Osteocyte (in vitro differentiated cells): ENCODE data around the gene MYO16. TPM values are rescaled to one million over a fixed set of nuclear protein-coding genes. Genes with fewer than 3 reads are reported as not detected.

Experiments used
- DNase-seq: peaks from one replicate; pipeline ENCODE4 v3.0.0; 2021; ENCODE audit warnings: mixed read lengths; ENCODE audit not compliant: unreplicated experiment; ENCODE audit errors: extremely low spot score
- H3K27ac Mint-ChIP-seq: one replicate; pipeline ENCODE4 v1.8.0; 2021; ENCODE audit warnings: mild to moderate bottlenecking, mixed read lengths; ENCODE audit not compliant: unreplicated experiment
- H3K27me3 Mint-ChIP-seq: one replicate; pipeline ENCODE4 v1.8.0; 2021; ENCODE audit warnings: mixed read lengths; ENCODE audit not compliant: unreplicated experiment
- H3K36me3 Mint-ChIP-seq: one replicate; pipeline ENCODE4 v1.8.0; 2021; ENCODE audit warnings: mixed read lengths; ENCODE audit not compliant: unreplicated experiment
- H3K4me1 Mint-ChIP-seq: one replicate; pipeline ENCODE4 v1.8.0; 2021; ENCODE audit warnings: mixed read lengths; ENCODE audit not compliant: unreplicated experiment
- H3K4me3 Mint-ChIP-seq: one replicate; pipeline ENCODE4 v1.8.0; 2021; ENCODE audit warnings: mild to moderate bottlenecking, moderate library complexity, mixed read lengths; ENCODE audit not compliant: unreplicated experiment
- H3K9me3 Mint-ChIP-seq: one replicate; pipeline ENCODE4 v1.8.0; 2021; ENCODE audit warnings: mixed read lengths; ENCODE audit not compliant: unreplicated experiment
- CTCF ChIP-seq: fragments of 200-600 bp; sonication (generic); IDR thresholded peaks from 2 replicates; pipeline ENCODE4 v1.5.0; 2021; ENCODE audit warnings: antibody characterized with exemption, mild to moderate bottlenecking, moderate library complexity
- total RNA-seq: library from RNA; stranded (reverse); gene quantifications from 2 replicates; pipeline ENCODE4 v1.2.1, GENCODE V29; 2021

MYO16 gene
- total RNA-seq, 1 donor from 2014 or later: 0.13 TPM

GRCh38 chr13:108919036-108919907, 289.9 kb downstream of the MYO16 start:
- DNase-seq: no peak
- Mint-ChIP-seq H3K9me3 (no peaks in the 10 kb centered on the region), H3K36me3 (no peaks in the 10 kb centered on the region), H3K4me3 (no peak overlapping the region), H3K4me1 (peaks cover 54% of the 10 kb centered on the region), H3K27me3 (no peaks in the 10 kb centered on the region), H3K27ac (peak overlapping the region; percentile 34)
- no peak for TF ChIP-seq CTCF

GRCh38 chr13:108920137-108920536, 290.7 kb downstream of the MYO16 start:
- Mint-ChIP-seq H3K36me3 (no peaks in the 10 kb centered on the region), H3K4me1 (peaks cover 45% of the 10 kb centered on the region), H3K9me3 (no peaks in the 10 kb centered on the region), H3K4me3 (no peak overlapping the region), H3K27ac (peak overlapping the region; percentile 34), H3K27me3 (no peaks in the 10 kb centered on the region)
- DNase-seq: no peak
- TF ChIP-seq CTCF: no peak

GRCh38 chr13:108921238-108921637, 291.8 kb downstream of the MYO16 start:
- H3K27ac Mint-ChIP-seq: no peak overlapping the region
- peaks cover under 1% of the 10 kb centered on the region for H3K27me3 Mint-ChIP-seq
- H3K4me3 Mint-ChIP-seq: no peak overlapping the region
- no peaks in the 10 kb centered on the region for H3K36me3 Mint-ChIP-seq
- H3K9me3 Mint-ChIP-seq: no peaks in the 10 kb centered on the region
- no peak for TF ChIP-seq CTCF
- no peak for DNase-seq
- H3K4me1 Mint-ChIP-seq: peaks cover 38% of the 10 kb centered on the region

- Mint-ChIP-seq H3K4me3 (no peak overlapping the region), H3K27me3 (peaks cover 3% of the 10 kb centered on the region), H3K27ac (no peak overlapping the region), H3K9me3 (no peaks in the 10 kb centered on the region), H3K4me1 (peaks cover 29% of the 10 kb centered on the region), H3K36me3 (no peaks in the 10 kb centered on the region)
- no peak for TF ChIP-seq CTCF
- no peak for DNase-seq
Measured at GRCh38 chr13:108922108-108922507, 292.7 kb downstream of the MYO16 start.

GRCh38 chr13:108923386-108924047, 294.1 kb downstream of the MYO16 start:
- H3K4me1 Mint-ChIP-seq: peaks cover 18% of the 10 kb centered on the region
- no peak for DNase-seq
- no peak overlapping the region for H3K4me3 Mint-ChIP-seq
- H3K9me3 Mint-ChIP-seq: no peaks in the 10 kb centered on the region
- H3K27ac Mint-ChIP-seq: no peak overlapping the region
- H3K27me3 Mint-ChIP-seq: peaks cover 3% of the 10 kb centered on the region
- no peaks in the 10 kb centered on the region for H3K36me3 Mint-ChIP-seq
- TF ChIP-seq CTCF: no peak
